HepG2 (cell line): Measurements from ENCODE around the gene CELF4. TPM values are rescaled to one million over a fixed set of nuclear protein-coding genes. Genes with fewer than 3 reads are reported as not detected.

Experiments
- ETV5 ChIP-seq: IDR thresholded peaks from 2 replicates; pipeline ENCODE4 v1.6.1; 2018; ENCODE audit warnings: missing biosample characterization, missing genetic modification reagents, inconsistent platforms, borderline replicate concordance
- ZNF407 ChIP-seq: sonication (generic); formaldehyde crosslinking; IDR thresholded peaks from one replicate; pipeline ENCODE4 v1.5.1; 2020; ENCODE audit warnings: mild to moderate bottlenecking, missing genetic modification reagents; ENCODE audit errors: not compliant biosample characterization
- ZNF720 ChIP-seq: sonication (generic); formaldehyde crosslinking; IDR thresholded peaks from 2 replicates; pipeline ENCODE4 v1.4.0; 2020; ENCODE audit warnings: missing genetic modification reagents
- ZNF788 ChIP-seq: sonication (generic); formaldehyde crosslinking; IDR thresholded peaks from 2 replicates; pipeline ENCODE4 v1.5.0; 2020; ENCODE audit warnings: mild to moderate bottlenecking, missing genetic modification reagents, borderline replicate concordance
- polyA plus RNA-seq, 8 experiments: library from polyadenylated mRNA; depleted of rRNA in 3 of 8; stranded (reverse) in 7 of 8; unstranded in 1 of 8; fragments of >200 nt; fragmentation: Illumina TruSeq in 4 of 8; extraction: Trizol in 4 of 8; gene quantifications; 2 replicates each; pipeline versions ENCODE4 v1.2.1 to v1.2.3, GENCODE V29; 2011 to 2016; ENCODE audit warnings: low read depth in 4 of 8, missing spikeins in 1 of 8, mixed read lengths in 1 of 8; ENCODE audit not compliant: insufficient read depth in 1 of 8
- total RNA-seq, 5 experiments: library from RNA; depleted of rRNA; stranded (reverse); fragments of >200 nt; fragmentation: Illumina TruSeq; extraction: Trizol; gene quantifications; 2 replicates each; pipeline ENCODE4 v1.2.3, GENCODE V29; 2016; ENCODE audit warnings: low read depth in 1 of 5

The CELF4 gene
- total and polyA plus RNA-seq, 2 of the 13 experiments (the other 11 are each of a cell fraction or from before 2014, with no cell fraction given), result not detected

GRCh38 chr18:37584952-37585695, 19.5 kb upstream of the CELF4 start (continued):
- TF ChIP-seq ETV5 (CRISPR knock-in tag) (no peak), ZNF407 (CRISPR knock-in tag) (no peak), ZNF788 (CRISPR knock-in tag) (no peak), ZNF720 (CRISPR knock-in tag) (no peak)
